ENCODE data around the gene MX2.

GRCh38 chr21:41399246-41399800, 37.5 kb downstream of the MX2 start:
- TF ChIP-seq CTCF (conservative IDR thresholded peaks at IDR 0.05; ENCODE audit: low read depth in 2 of 2) = no peak
- no peak for TF ChIP-seq EZH2phosphoT487 (IDR thresholded peaks at IDR 0.05; ENCODE audit: unreplicated experiment)
- TF ChIP-seq EZH2 (IDR thresholded peaks at IDR 0.05; ENCODE audit: low read depth, unreplicated experiment) = no peak
- TF ChIP-seq REST (IDR thresholded peaks at IDR 0.05; ENCODE audit: unreplicated experiment) = no peak
- no peak for TF ChIP-seq ETS1 (IDR thresholded peaks at IDR 0.05)
- TF ChIP-seq POLR2AphosphoS5 (IDR thresholded peaks at IDR 0.05; ENCODE audit: low read depth) = no peak
